Mesenchymal stem cell (in vitro differentiated cells and primary cell): ENCODE data around the gene ANKRD9.

Experiments used
- DNase-seq: peaks from one replicate; pipeline ENCODE4 v3.0.0-alpha.2; 2013
- H2AFZ ChIP-seq: one replicate; pipeline ENCODE4 v1.6.1; 2013; ENCODE audit warnings: low read depth, mild to moderate bottlenecking, control low read depth, inconsistent platforms, low read length, moderate library complexity
- H2AK5ac ChIP-seq: 2 replicates; pipeline ENCODE4 v1.6.1; 2013; ENCODE audit warnings: low read length, moderate library complexity, mild to moderate bottlenecking, inconsistent platforms; ENCODE audit not compliant: severe bottlenecking
- H2BK120ac ChIP-seq: one replicate; pipeline ENCODE4 v1.6.1; 2013; ENCODE audit warnings: low read depth, mild to moderate bottlenecking, inconsistent platforms, low read length, moderate library complexity
- H2BK12ac ChIP-seq, 2 experiments: one replicate each; pipeline ENCODE4 v1.6.1; 2013; ENCODE audit warnings: inconsistent platforms in 2 of 2, low read length in 2 of 2, mild to moderate bottlenecking in 2 of 2, moderate library complexity in 2 of 2, control low read depth in 1 of 2
- H2BK15ac ChIP-seq: one replicate; pipeline ENCODE4 v1.6.1; 2013; ENCODE audit warnings: mild to moderate bottlenecking, low read depth, inconsistent platforms; ENCODE audit not compliant: poor library complexity, severe bottlenecking
- H2BK5ac ChIP-seq: 2 replicates; pipeline ENCODE4 v1.6.1; 2013; ENCODE audit warnings: low read depth, mild to moderate bottlenecking, low read length, control low read depth, inconsistent platforms; ENCODE audit not compliant: poor library complexity, severe bottlenecking
- H3K14ac ChIP-seq, 2 experiments: one replicate each; pipeline ENCODE4 v1.6.1; 2013; ENCODE audit warnings: inconsistent platforms in 2 of 2, low read length in 2 of 2, control low read depth in 1 of 2, mild to moderate bottlenecking in 1 of 2, moderate library complexity in 1 of 2
- H3K18ac ChIP-seq, 2 experiments: one replicate each; pipeline ENCODE4 v1.6.1; 2013; ENCODE audit warnings: inconsistent platforms in 2 of 2, low read length in 2 of 2, control low read depth in 1 of 2, low read depth in 1 of 2, mild to moderate bottlenecking in 1 of 2
- H3K23ac ChIP-seq, 2 experiments: one replicate each; pipeline ENCODE4 v1.6.1; 2013; ENCODE audit warnings: inconsistent platforms in 2 of 2, low read length in 2 of 2, mild to moderate bottlenecking in 2 of 2, moderate library complexity in 2 of 2, control low read depth in 1 of 2
- H3K27ac ChIP-seq: 2 replicates; pipeline ENCODE4 v1.5.1; 2013; ENCODE audit warnings: mild to moderate bottlenecking, moderate library complexity, low read length, control low read depth, inconsistent platforms; ENCODE audit not compliant: poor library complexity, severe bottlenecking
- H3K27me3 ChIP-seq, 2 experiments: 2 replicates each; pipeline versions ENCODE4 v1.6.1 to v1.7.0; 2013; ENCODE audit warnings: low read length in 2 of 2, mild to moderate bottlenecking in 2 of 2, moderate library complexity in 2 of 2, control low read depth in 1 of 2, inconsistent platforms in 1 of 2; ENCODE audit not compliant: control insufficient read depth in 1 of 2, insufficient read depth in 1 of 2
- H3K36me3 ChIP-seq, 2 experiments: 2 replicates each; pipeline versions ENCODE4 v1.6.1 to v1.7.0; 2013; ENCODE audit warnings: low read length in 2 of 2, control low read depth in 1 of 2, inconsistent platforms in 1 of 2, low read depth in 1 of 2, mild to moderate bottlenecking in 1 of 2; ENCODE audit not compliant: insufficient read depth in 2 of 2, control insufficient read depth in 1 of 2
- H3K4ac ChIP-seq, 2 experiments: one replicate each; pipeline ENCODE4 v1.6.1; 2013; ENCODE audit warnings: inconsistent platforms in 2 of 2, low read length in 2 of 2, mild to moderate bottlenecking in 2 of 2, moderate library complexity in 2 of 2, control low read depth in 1 of 2, low read depth in 1 of 2
- H3K4me1 ChIP-seq: 2 replicates; pipeline ENCODE4 v1.6.1; 2013; ENCODE audit warnings: low read depth, low read length, control low read depth; ENCODE audit not compliant: control insufficient read depth, insufficient read depth
- H3K4me2 ChIP-seq: 2 replicates; pipeline ENCODE4 v1.6.1; 2013; ENCODE audit warnings: low read length, mild to moderate bottlenecking, inconsistent platforms; ENCODE audit not compliant: poor library complexity, severe bottlenecking
- H3K4me3 ChIP-seq, 2 experiments: 2 replicates each; pipeline versions ENCODE4 v1.5.1 to v1.7.0; 2013; ENCODE audit warnings: low read length in 2 of 2, mild to moderate bottlenecking in 2 of 2, control low read depth in 1 of 2, low read depth in 1 of 2; ENCODE audit not compliant: insufficient read depth in 1 of 2
- H3K79me1 ChIP-seq: replicated peaks from 2 replicates; pipeline ENCODE4 v1.6.1; 2013; ENCODE audit warnings: mild to moderate bottlenecking, control low read depth, low read length, inconsistent platforms; ENCODE audit not compliant: poor library complexity, severe bottlenecking
- H3K9ac ChIP-seq: 2 replicates; pipeline ENCODE4 v1.7.0; 2013; ENCODE audit warnings: mild to moderate bottlenecking, low read length, moderate library complexity
- H3K9me3 ChIP-seq: 2 replicates; pipeline ENCODE4 v1.7.0; 2013; ENCODE audit warnings: mild to moderate bottlenecking, low read length; ENCODE audit not compliant: control insufficient read depth
- H4K8ac ChIP-seq: one replicate; pipeline ENCODE4 v1.6.1; 2013; ENCODE audit warnings: inconsistent platforms, mild to moderate bottlenecking, low read length, moderate library complexity
- H4K91ac ChIP-seq: one replicate; pipeline ENCODE4 v1.6.1; 2013; ENCODE audit warnings: mild to moderate bottlenecking, low read length, inconsistent platforms
- whole genome bisulfite sequencing: methylation state at CpG from one replicate; pipeline ENCODE4 v1.1.7; 2013; ENCODE audit warnings: mixed read lengths; 5-methylcytosine and 5-hydroxymethylcytosine counted together

Gene ANKRD9

DNA sequence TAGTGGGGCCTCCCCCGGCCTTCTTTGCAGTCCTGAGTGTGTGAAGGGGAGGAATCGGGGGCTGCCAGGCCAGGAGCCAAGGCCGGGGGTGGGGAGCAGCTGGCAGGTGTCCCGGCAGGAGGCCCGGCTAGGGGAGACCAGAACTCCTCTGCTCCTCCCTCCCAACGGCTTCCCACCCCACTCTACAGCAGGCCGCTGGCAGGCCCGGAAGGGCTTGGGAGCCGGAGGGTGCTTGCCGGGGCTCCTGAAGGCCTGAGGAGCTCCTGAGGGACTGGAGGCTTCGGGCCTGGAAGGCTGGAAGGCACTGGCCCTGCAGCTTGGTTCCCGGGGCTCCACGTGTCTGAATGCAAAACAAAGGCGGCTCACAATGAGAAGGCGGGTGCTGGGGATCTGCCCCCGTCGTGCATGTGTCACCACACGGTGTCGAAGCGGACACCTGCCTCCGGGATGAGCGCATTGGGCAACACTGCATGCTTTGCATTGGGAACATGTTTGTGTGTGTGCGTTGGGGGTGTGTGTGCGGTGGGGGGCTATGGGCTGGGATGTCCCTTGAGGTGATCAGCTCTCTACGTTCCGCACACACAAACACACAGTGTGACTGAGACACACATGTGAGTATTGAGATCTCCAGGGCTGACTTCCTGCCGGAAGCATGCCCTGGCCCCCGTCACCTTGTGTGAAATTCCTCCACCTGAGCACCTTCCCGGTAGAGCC is 30.9 kb upstream of the ANKRD9 start:
- no peak overlapping the region for H3K9ac ChIP-seq
- no peak overlapping the region for H3K14ac ChIP-seq
- no peak overlapping the region for H2AFZ ChIP-seq
- peaks cover 24 to 47% of the 10 kb centered on the region in 2 experiments for H3K27me3 ChIP-seq
- 80% methylated on average over 29 of the region's 29 CpGs for WGBS
- no peak overlapping the region for H4K8ac ChIP-seq
- no peak overlapping the region for H4K91ac ChIP-seq
- H3K36me3 ChIP-seq, result no peaks in the 10 kb centered on the region
- no peaks in the 10 kb centered on the region for H3K79me1 ChIP-seq
- H3K18ac ChIP-seq, result peak overlapping the region in 1 of 2 experiments; percentile 42
- no peak overlapping the region for H3K4ac ChIP-seq
- no peak overlapping the region for H3K27ac ChIP-seq
- no peaks in the 10 kb centered on the region for H3K9me3 ChIP-seq
- H2BK5ac ChIP-seq, result no peak overlapping the region
- no peak overlapping the region for H2BK15ac ChIP-seq
- peaks cover 27% of the 10 kb centered on the region for H3K4me1 ChIP-seq
- H3K4me3 ChIP-seq, result no peak overlapping the region
- no peak overlapping the region for H2BK12ac ChIP-seq
- H3K4me2 ChIP-seq, result no peak overlapping the region
- no peak overlapping the region for H2AK5ac ChIP-seq
- no peak overlapping the region for H2BK120ac ChIP-seq
- H3K23ac ChIP-seq, result peak overlapping the region in 1 of 2 experiments; percentile 9
- DNase-seq, result no peak

DNA sequence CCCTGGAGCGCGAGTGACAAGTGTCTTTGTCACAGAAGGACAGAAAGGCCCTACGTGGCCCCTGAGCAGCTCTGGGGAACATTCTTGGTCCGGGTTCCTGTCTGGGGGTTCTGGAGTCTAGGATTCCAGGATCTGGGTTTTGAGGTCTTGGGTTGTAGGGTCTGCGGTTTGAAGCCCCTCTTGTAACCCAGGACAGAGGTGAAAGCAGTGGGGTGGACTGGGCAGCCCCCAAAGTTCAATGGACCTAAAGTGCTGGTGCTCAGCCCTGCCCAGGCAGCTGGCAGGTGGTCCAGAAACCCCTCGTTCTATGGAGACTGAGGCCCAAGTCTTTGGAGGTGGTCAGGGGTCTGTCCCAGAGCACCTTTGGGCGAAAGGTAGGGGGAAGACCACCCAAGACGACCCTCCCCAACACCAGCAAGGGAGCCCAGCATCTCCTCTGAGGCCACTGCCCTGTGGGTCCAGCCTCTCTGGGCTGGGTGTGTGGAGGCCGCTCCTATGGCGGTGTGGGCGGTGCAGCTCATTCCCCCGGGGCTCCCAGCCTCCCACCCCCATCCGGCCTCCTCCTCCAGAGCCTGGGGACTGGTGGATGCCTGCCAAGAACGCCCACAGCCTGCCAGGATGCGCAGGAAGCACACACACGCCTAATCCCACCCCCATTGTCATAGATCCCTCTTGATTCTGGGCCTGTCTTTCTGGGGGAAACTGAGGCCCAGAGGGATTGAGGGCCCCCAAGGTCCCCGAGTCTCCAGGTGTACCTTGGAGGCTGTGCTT is 30.2 kb upstream of the ANKRD9 start:
- no peak overlapping the region for H2BK120ac ChIP-seq
- no peak overlapping the region for H3K4ac ChIP-seq
- H2BK5ac ChIP-seq, result no peak overlapping the region
- H3K79me1 ChIP-seq, result no peaks in the 10 kb centered on the region
- no peaks in the 10 kb centered on the region for H3K36me3 ChIP-seq
- H2AK5ac ChIP-seq, result no peak overlapping the region
- no peak overlapping the region for H4K91ac ChIP-seq
- no peak overlapping the region for H2BK12ac ChIP-seq
- no peak overlapping the region for H3K4me3 ChIP-seq
- 80% methylated on average over 17 of the region's 17 CpGs for WGBS
- no peak overlapping the region for H3K18ac ChIP-seq
- H3K14ac ChIP-seq, result no peak overlapping the region
- no peak overlapping the region for H4K8ac ChIP-seq
- no peaks in the 10 kb centered on the region for H3K9me3 ChIP-seq
- no peak overlapping the region for H3K23ac ChIP-seq
- H3K27ac ChIP-seq, result no peak overlapping the region
- DNase-seq, result no peak
- H3K27me3 ChIP-seq, result peaks cover 17 to 40% of the 10 kb centered on the region in 2 experiments
- peaks cover 20% of the 10 kb centered on the region for H3K4me1 ChIP-seq
- H2AFZ ChIP-seq, result no peak overlapping the region
- H3K9ac ChIP-seq, result no peak overlapping the region
- H2BK15ac ChIP-seq, result no peak overlapping the region
- H3K4me2 ChIP-seq, result no peak overlapping the region

DNA sequence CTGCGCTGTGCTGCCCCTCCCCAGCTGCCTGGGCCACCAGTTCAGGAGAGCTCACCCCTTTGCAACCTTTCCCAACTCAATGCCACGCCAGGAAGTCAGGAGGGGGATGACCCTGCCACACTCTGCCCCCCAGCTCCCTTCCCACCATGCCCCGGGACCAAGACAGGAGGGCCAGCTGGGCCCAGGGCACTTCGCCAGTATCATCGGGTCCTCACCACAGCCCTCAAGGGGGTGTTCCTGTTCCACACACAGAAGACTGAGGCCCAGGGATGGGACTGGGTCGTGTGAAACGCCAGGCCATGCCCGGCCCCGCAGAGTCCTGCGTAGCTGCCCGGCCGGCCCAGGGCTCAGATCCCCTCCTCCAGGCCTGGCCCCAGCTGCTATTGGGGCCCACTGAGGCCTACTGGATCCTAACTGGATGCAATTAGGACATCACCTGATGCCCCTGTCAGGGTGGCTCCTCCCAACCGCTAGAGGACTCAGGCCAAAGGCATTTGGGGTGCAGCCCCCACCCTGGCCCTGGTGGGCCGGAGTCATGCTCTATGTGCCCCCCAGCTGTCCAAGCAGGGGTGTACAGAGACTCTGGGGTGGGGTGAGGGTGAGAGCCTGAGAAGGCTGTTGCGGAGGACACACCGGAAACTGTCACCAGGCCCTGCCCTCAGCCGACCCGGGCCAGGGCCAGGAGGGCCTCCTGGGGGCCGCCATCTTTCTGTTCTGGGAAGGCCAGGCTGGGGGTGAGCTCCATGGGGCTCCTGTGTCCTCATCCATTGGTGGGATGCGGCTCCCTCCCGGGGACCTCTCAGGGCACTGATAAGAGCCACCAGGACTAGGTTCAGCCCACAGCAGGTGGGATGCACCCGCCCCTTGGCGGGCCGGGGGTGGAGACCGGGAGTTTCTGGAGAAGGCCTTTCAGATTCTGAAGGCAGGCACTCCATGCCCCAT is 29.3 kb upstream of the ANKRD9 start:
- H4K91ac ChIP-seq, result no peak overlapping the region
- no peak overlapping the region for H2BK12ac ChIP-seq
- H3K4me1 ChIP-seq, result peaks cover 12% of the 10 kb centered on the region
- H2BK15ac ChIP-seq, result no peak overlapping the region
- H2AFZ ChIP-seq, result peak overlapping the region; percentile 44
- no peak overlapping the region for H3K23ac ChIP-seq
- no peaks in the 10 kb centered on the region for H3K79me1 ChIP-seq
- H3K4me3 ChIP-seq, result no peak overlapping the region
- no peak overlapping the region for H4K8ac ChIP-seq
- H2AK5ac ChIP-seq, result no peak overlapping the region
- no peak overlapping the region for H3K9ac ChIP-seq
- H3K27me3 ChIP-seq, result peaks cover 11 to 34% of the 10 kb centered on the region in 2 experiments
- no peak overlapping the region for H2BK120ac ChIP-seq
- no peaks in the 10 kb centered on the region for H3K36me3 ChIP-seq
- no peak overlapping the region for H3K4me2 ChIP-seq
- 83% methylated on average over 25 of the region's 25 CpGs for WGBS
- H3K9me3 ChIP-seq, result no peaks in the 10 kb centered on the region
- DNase-seq, result no peak
- H3K4ac ChIP-seq, result no peak overlapping the region
- H3K18ac ChIP-seq, result no peak overlapping the region
- H2BK5ac ChIP-seq, result no peak overlapping the region
- peak overlapping the region in 1 of 2 experiments; percentile 84 for H3K14ac ChIP-seq
- H3K27ac ChIP-seq, result no peak overlapping the region
